Measurements from ENCODE around the gene MPRIP.

Gene MPRIP

DNA sequence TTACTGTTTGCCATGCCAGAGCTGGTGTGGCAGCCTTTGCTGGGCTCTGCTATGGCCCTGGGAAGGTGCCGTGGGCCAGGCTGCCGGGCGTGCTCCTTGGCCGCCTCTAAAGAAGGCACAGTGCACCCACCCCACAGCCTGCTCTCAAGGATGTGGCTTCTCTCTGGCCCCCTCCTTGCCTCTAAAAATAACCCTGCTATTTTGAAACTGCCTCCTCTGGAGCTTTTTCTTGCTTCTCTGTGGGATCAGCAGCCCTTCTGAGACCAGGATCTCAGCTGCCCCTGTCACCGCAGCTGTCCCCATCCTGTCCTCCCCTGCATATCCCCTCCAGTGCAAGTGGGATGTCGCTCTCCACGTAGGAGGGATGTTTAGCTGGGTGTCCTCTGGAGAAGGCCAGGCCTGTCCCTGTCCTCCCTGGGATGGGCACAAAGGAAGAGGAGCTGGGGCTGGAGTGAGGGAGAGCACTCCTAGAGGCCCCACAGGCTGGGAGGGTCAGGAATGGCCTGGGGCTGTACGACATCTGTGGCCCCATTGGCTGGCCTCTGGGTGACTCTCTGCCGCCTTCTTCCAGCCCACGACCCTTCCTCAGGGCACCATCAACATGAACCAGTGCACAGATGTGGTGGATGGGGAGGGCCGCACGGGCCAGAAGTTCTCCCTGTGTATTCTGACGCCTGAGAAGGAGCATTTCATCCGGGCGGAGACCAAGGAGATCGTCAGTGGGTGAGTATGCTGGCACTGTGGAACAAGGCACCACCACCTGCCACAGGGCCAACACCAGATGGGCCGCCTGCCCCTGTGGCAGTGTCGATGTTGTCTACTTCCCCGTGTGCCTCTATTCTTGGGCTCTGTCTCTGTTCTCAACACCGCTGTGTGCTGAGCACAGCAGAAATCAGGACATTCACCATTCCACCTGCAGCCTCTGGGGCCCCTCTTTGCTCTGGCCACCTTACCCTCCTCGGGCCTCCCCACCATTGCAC is 84.2 kb downstream of the MPRIP start:
- H3K27ac ChIP-seq, result no peak overlapping the region
- TF ChIP-seq, protein P1, sequence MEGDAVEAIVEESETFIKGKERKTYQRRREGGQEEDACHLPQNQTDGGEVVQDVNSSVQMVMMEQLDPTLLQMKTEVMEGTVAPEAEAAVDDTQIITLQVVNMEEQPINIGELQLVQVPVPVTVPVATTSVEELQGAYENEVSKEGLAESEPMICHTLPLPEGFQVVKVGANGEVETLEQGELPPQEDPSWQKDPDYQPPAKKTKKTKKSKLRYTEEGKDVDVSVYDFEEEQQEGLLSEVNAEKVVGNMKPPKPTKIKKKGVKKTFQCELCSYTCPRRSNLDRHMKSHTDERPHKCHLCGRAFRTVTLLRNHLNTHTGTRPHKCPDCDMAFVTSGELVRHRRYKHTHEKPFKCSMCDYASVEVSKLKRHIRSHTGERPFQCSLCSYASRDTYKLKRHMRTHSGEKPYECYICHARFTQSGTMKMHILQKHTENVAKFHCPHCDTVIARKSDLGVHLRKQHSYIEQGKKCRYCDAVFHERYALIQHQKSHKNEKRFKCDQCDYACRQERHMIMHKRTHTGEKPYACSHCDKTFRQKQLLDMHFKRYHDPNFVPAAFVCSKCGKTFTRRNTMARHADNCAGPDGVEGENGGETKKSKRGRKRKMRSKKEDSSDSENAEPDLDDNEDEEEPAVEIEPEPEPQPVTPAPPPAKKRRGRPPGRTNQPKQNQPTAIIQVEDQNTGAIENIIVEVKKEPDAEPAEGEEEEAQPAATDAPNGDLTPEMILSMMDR (conservative IDR thresholded peaks at IDR 0.05), result no peak
- TF ChIP-seq ZFX (IDR thresholded peaks at IDR 0.05), result no peak

DNA sequence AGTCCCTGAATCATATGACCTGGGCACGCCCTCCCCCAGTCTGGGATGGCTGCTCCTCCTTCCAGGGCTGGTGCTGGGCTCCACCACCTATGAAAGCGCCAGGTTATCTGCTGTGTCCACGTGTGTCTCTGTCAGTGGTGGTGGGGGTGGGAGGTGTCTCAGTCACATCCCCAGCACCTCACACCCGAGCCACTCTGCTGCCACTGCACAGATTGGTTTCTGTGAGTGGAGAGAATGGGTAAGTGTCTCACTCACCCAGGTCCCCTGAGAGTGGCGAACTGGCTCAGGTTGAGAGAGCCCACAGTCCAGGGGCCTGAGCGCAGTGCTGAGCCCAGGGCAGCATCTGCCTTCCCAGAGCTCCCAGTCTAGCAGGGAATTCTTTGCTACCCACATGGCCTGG is 84.9 kb downstream of the MPRIP start:
- no peak overlapping the region for H3K27ac ChIP-seq
- TF ChIP-seq, protein P1 (conservative IDR thresholded peaks at IDR 0.05), result no peak
- no peak for TF ChIP-seq ZFX (IDR thresholded peaks at IDR 0.05)

DNA sequence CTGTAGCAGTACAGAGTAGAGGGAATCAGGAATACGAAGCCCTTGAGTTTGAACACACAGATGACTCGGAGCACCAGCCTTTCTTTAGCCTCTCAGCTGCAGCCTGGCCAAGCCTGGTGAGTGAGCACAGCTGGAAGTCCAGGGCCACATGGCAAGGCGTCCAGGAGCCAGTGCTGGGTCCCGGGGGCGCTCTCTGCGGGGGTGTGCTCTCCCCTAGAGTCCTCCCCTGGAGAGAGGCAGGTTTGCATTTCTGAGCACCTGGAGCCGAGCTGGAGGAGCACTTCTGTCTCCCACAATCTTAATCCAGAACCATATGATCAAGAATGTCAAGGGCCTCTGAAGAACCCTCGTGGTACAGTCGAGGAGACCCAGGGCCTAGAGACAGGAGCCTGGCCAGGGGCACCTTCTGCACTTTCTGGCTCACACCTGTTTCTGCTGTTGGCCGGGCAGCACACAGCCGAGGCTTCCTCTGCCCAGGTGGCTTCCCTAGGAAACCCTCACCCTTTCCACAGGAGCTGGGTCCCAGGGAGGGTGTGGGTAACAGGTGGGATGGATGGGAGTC is 85.6 kb downstream of the MPRIP start:
- TF ChIP-seq, protein P1 (conservative IDR thresholded peaks at IDR 0.05), result no peak
- no peak for TF ChIP-seq ZFX (IDR thresholded peaks at IDR 0.05)
- H3K27ac ChIP-seq, result no peak overlapping the region

DNA sequence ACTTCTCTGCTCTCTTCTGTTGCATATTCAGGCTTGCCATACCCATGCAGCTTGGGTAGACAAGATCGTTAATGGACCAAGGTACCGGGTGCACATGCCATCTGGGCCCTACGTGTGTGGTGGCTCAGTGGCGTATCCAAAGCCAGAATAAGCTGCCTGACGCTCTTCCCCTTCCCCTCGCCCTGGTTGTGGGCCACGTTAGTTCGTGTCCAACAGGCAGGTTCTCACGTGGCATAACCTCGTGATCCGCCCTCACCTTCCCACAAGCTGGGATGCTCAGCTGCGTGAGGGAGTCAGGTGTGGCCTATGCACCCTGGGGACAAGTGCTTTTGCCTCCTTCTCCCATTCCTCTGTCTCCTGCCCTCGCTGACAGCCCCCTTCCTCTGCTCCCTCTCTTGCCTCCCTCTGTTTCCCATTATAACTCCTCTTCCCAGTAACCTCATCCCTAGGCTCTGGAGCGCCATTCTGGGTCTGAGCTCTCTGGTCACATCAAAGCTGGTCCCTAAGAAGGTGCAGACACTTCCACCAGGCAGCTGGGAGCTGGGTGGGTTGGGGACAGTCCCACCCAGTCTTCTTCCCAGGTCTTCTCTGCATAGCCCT is 86.3 kb downstream of the MPRIP start:
- TF ChIP-seq ZFX (IDR thresholded peaks at IDR 0.05), result no peak
- no peak overlapping the region for H3K27ac ChIP-seq

DNA sequence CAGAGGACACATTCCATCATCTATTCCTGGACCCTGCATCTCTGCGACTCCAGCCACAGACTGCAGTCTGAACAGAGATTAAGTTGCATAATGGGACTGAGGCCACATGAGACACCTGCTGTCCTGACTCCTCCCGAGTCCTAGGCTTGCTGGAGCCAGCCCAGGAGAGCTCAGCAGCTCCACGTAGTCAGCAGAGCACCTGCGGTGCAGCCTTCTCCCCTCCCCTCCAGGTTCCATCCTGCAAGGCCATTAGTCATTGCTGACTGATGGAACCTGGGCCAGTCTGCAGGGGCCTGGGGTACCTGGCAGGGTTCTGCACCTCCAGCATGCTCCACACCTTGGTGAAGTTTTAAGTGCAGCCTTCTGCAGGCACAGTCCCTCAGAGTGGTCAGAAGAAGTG is 87.2 kb downstream of the MPRIP start:
- TF ChIP-seq, protein P1 (conservative IDR thresholded peaks at IDR 0.05), result no peak
- TF ChIP-seq ZFX (IDR thresholded peaks at IDR 0.05), result no peak
- H3K27ac ChIP-seq, result no peak overlapping the region

DNA sequence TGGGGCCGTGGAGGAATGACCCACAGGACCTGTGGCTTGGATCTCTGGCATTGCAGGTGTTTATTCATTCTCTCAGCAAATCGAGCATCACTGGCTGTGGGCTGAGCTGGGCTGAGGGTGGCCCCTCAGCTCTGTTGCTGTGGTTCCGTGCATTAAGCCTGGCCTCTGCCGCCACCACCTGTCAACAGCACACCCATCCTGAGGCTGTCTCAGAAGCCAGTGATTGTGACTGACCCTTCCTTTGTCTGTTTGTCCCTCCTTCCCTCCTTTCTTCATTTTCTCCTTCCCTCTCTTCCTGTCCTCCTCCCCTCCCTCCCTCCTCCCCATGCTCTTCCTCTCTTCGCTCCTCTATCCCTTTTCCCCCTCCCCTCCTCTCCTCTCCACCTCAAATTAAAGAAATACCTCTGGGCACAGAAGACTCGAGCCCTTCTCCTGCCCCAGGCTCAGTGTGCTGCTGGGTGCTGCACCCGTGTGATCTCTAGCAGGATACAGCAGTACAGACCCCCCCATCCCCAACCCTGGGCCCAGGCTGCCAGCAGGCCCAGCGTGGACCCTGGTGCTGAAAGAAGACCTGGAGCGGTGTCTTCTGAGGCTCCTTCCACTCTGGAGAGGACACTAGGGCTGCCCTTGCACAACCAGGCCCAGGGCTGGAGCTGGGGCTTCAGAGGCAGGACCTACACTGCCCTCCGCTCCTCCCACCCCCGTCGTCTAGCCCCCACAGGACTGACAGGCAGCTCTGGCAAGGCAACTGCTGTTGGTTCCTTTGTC is 88.0 kb downstream of the MPRIP start:
- no peak for TF ChIP-seq ZFX (IDR thresholded peaks at IDR 0.05)
- TF ChIP-seq, protein P1 (conservative IDR thresholded peaks at IDR 0.05), result no peak
- H3K27ac ChIP-seq, result no peak overlapping the region

DNA sequence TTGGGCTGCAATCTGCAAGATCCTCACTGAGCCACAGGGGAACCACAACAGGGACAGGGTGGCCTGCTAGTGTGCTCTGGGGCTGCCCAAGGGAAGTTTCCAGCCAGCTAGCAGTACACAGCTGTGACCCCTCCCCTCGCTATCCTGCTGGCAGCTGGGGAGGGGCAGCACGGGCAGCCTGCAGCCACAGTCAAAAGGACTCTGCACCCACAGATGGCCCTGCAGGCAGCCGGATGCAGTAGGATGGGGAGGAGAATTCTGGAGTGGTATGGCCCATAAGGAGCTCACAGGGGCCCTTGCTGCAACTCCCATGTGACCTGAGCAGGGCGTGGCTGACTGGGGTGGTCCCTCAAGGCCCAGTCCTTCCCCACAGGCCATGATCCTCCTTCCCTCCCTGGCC is 89.6 kb downstream of the MPRIP start:
- no peak overlapping the region for H3K27ac ChIP-seq
- TF ChIP-seq, protein P1 (conservative IDR thresholded peaks at IDR 0.05), result no peak
- TF ChIP-seq ZFX (IDR thresholded peaks at IDR 0.05), result no peak
